Epithelial cell of esophagus (primary cell): Measurements from ENCODE around the gene SLC35F3.

Experiments used
- DNase-seq: peaks from one replicate; pipeline ENCODE4 v3.0.0; 2010; ENCODE audit warnings: low read depth
- H3K4me3 ChIP-seq: 2 replicates; pipeline ENCODE4 v1.5.1; 2011; ENCODE audit warnings: mild to moderate bottlenecking, low read length, control low read depth
- TF ChIP-seq, protein P1 (sequence below): IDR thresholded peaks from 2 replicates; pipeline ENCODE4 v1.5.1; 2011; ENCODE audit warnings: low read depth, mild to moderate bottlenecking, low read length, control low read depth, inconsistent platforms; ENCODE audit not compliant: insufficient read depth; ENCODE audit errors: missing control alignments

SLC35F3 gene

DNA sequence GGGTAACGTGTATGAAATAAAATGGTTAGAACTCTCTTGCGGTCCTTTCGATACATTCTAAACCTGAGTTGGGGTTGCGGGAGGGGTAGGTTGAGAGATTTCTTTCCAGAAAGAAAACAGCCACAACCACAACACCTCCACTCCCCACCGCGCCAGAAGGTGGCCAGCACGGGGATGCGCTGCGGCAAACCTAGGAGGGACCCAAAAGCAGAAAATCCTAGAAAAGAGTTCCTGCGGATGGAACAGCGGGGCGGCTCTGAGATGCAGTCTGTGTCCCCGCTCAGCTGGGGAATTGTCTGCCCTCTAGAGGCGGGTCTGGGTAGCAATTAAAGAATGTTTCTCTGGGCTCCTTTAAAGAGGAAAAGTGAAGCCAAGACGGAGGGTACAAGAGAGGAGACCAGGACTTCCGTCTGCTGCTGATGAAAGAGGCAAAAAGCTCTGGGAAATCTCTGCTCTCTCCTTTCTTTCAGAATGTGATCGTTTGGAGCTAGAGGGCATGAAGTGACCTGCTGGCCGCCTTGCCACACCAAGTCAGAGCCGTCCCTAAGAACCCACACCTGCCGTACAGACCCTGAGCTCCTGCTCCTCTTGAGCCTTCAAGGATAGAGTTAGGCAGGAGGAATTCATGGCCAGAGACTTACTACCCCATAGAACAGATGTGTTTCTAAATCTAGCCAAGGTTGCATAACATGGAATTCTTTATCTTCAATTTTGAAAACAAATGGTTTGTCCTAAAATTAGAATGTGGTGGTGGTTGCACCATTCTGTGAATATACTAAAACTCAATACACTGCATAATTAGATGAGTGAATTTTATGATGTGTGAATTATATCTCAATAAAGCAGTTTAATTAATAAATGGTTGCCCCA, 422.3 kb downstream of the SLC35F3 start:
- TF ChIP-seq, protein P1, sequence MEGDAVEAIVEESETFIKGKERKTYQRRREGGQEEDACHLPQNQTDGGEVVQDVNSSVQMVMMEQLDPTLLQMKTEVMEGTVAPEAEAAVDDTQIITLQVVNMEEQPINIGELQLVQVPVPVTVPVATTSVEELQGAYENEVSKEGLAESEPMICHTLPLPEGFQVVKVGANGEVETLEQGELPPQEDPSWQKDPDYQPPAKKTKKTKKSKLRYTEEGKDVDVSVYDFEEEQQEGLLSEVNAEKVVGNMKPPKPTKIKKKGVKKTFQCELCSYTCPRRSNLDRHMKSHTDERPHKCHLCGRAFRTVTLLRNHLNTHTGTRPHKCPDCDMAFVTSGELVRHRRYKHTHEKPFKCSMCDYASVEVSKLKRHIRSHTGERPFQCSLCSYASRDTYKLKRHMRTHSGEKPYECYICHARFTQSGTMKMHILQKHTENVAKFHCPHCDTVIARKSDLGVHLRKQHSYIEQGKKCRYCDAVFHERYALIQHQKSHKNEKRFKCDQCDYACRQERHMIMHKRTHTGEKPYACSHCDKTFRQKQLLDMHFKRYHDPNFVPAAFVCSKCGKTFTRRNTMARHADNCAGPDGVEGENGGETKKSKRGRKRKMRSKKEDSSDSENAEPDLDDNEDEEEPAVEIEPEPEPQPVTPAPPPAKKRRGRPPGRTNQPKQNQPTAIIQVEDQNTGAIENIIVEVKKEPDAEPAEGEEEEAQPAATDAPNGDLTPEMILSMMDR = peak; percentile 83
- DNase-seq = peak; percentile 62
- H3K4me3 ChIP-seq = peak overlapping the region; percentile 25

DNA sequence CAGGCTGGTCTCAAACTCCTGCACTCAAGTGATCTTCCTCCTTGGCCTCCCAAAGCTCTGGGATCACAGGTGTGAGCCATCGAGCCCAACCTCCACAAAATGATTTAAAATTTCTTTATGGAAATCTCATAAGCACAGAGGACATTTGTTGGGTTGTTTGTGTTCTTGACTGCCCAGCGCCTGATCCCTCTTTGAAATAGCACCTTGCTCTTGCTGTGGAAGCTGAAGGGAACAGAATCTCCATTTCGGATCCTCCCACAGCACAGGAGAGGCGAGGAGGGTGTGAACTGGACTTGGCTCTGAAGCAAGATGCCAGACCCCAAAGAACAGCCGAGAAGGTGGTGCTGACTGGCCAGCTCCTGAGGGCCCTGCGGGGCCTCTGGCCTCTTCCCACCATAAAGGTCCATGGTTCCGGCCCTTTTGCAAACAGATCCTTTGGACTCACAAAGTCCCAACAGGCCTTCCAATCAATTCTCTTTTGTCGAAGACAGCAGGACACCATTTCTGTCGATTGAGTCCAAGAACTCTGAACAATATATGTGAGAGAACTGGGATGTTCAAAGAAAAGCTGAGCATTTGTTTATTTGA, 423.2 kb downstream of the SLC35F3 start:
- TF ChIP-seq, protein P1 = no peak
- DNase-seq = no peak
- H3K4me3 ChIP-seq = no peak overlapping the region

DNA sequence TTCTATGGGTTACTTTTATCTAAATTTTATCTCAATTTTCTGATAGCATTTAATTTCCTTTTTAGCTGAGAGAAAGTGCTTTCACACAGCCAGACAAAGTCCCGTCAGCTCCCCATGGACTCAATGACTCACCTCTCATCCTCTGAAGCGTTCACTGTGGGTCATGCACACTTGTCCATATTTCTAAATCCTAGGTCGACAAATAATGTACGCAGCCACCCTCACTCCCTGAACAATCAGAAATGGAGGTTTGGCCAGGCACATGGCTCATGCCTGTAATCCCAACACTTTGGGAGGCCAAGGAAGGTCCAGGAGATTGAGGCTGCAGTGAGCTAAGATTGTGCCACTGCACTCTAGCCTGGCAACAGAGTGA, 426.4 kb downstream of the SLC35F3 start:
- TF ChIP-seq, protein P1 = no peak
- DNase-seq = no peak

DNA sequence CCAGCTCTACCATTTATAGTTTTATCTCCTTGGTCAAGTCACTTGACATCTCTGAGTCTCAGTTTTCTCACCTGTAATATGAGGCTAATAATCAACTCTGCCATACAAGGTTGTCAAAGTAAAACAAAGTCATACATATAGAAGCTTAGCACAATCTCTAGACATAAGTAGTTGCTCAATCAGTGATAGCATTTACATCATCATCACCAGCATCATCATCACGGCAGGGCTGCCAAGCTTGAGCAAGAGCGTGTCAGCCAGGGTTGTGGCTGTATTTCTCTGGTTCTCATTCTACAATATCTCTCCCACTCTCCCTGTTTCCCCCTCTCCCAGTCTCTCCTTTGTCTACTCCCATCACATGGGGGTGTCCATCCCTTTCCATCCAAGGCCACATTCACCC, 427.0 kb downstream of the SLC35F3 start:
- peak; percentile 76 for DNase-seq
- no peak overlapping the region for H3K4me3 ChIP-seq
- TF ChIP-seq, protein P1 = no peak

More for the DNA sequence above, 426.4 kb downstream of the SLC35F3 start:
- no peak overlapping the region for H3K4me3 ChIP-seq

DNA sequence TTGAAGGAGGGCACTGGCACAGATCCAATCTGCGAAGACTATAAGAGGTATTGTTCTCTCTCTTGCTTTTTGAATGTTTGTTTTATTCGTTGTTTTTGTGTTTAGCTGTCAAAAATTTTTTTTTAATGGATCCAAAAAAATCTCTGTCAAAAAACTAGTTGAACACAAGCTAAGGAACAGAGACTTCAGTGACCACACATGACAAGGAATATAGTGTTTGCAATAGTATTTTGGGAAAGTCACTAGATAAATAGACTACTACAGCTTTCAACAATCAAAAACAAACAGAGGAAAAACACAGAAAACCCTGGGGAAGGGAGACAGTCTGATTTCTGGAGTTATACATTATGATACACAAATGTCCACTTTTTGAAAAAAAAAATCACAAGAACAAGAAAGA, 431.9 kb downstream of the SLC35F3 start:
- TF ChIP-seq, protein P1 = no peak
- no peak overlapping the region for H3K4me3 ChIP-seq
- DNase-seq = no peak

DNA sequence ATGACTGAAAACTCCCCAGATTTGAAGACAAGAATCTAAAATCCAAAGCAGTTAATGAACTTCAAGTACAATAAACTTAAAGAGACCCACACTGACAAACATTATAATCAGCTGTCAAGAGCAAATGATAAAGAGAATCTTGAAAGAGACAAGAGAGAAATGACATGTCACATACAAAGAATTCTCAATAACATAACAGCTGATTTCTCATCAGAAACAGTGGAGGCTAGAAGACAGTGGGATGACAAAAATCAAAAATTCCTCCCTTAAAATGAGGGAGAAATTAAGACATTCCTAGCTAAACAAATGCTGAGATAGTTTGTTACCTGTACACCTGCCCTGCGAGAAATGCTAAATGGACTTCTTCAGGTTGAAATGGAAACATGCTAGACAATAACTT, 432.8 kb downstream of the SLC35F3 start:
- no peak overlapping the region for H3K4me3 ChIP-seq
- no peak for DNase-seq
- TF ChIP-seq, protein P1 = no peak
